HG03565 (cell line): ENCODE data around the gene SLC6A6.
"Not testable (repeated sequence)": the region's sequence is repeated elsewhere in the genome, so short reads cannot be mapped to it uniquely, and the experiment has no call there.

Experiments
- ATAC-seq: cut with Tn5 transposase; IDR thresholded peaks from one replicate; pipeline ENCODE4 v1.9.1; 2021; ENCODE audit warnings: mild to moderate bottlenecking, moderate library complexity; ENCODE audit not compliant: unreplicated experiment

Gene SLC6A6

DNA sequence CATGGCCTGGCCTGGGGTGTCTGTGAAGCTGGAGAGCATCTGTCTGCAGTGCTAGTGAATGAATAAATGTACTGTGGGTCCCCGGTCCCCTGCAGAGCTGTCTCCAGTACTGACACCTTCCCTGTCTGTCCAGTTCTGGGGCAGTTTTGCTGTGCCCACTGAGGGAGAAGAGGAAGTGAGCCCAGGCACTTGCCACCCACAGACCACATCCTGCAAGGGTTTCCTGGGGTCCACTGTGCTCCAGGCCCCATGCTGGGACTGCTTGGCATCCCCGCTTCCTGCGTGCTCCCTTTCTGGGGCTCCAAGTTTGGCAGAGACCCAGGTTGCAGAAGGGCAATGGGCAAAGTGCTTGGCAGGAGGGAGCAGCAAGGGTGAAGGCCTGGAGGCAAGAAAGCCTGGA, 4.9 kb upstream of the SLC6A6 start:
- no peak for ATAC-seq

DNA sequence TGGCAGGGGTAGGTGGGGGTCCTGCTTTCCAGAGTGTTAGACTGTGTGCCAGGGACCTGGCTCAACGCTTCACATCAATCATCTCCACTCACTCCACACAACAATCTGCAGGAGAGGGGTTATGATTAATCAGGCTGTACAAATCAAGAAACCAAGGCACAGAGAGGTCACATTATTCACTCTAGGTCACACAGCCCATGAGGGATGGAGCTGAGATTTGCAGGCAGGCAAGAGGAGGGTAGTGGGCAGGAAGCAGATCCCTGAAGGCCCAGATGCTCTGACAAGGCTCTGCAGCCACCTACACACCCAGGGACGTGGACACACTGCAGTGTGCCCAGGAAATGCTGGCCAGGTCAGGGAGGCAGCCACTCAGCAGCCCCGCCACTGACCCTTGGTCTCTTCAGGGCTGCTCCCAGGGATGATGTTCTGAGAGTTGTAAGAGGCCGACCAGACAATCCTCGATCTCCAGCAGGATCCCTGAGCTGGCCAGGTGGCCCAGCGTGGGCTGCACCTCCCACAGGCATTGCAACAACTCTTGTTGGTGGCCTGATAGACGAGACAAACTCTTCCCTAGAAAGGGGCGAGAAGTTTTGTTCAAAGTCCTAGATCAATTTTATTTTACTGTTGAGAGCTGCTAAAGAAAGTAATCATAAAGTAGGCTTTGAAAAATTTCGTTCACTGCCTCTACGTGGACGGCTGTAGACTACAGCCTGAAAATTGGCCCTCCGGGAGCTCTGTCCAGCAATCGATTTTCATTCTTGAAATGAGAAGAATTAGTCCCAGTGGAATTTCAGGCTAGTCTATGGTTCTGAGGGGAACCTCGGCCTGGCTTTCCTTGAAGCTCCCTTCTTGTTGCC, 4.2 kb upstream of the SLC6A6 start:
- ATAC-seq: no peak

DNA sequence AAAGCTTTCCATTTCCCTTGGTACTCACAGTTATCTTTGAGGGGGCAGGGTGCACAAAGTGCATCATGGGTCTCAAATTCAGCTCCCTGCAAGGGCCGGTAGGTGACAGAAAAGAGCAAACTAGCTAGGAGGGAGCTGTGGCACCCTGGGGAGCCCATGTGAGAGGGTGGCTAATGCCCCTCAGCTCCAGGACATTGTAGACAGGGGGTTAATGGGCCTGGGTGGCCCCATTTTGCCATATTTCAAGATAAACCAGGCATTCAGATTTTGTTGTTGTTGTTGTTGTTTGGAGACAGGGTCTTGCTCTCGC, 3.7 kb upstream of the SLC6A6 start:
- ATAC-seq: no peak

DNA sequence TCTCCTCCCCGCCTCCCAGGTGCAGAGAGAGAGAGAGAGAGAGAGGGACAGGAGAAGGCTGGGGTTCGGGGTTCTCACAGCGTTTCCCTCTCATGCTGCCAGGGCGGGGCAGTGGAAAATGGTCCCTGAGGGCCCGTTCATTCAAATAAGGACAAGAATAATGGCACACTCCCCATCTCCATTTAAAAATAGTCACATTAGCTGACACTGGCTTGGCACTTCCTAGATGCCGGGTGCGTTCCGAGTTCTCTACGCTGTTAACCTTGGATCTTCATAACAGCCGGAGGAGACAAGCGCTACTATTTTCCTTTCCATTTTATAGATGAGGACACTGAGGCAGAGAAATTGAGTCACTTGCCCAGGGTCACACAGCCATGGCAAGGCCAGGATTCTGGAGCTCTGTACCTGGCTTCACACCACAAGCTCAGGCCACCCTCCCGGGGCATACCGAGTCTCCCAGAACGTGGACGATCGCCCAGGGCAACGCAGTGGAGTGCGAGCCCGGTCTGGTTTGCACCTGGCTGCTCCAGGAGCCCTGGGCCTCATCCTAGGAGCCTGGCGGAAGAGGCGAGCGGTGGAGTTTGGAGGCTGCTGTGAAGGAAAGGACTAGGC, 608 bp upstream of the SLC6A6 start:
- ATAC-seq: no peak

DNA sequence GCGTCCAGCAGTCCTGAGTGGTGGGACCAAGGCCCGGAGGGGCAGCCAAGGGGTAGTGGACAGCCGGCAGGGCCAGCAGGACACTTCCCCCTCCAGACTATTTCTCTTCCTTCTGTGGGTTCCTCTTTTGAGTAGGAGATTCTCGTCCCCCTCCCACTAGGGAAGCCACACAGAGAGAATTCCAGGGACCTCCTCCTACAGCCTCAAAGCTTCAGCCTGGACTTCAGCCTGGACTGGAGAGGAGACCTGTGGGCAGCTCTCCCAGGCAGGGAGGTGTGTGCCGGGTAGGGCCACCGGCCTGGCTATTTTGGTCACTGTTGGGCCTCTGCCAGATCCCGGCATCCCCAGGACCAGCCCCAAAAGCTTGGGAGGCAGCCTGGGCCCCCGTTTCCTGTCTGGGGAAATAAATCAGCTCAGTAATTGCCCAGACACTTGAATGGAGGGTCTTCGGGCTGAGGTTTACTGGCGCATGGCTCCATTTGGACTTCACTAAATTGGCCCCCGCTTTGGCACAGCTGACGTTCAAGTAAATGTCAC, 1.3 kb downstream of the SLC6A6 start:
- no peak for ATAC-seq

DNA sequence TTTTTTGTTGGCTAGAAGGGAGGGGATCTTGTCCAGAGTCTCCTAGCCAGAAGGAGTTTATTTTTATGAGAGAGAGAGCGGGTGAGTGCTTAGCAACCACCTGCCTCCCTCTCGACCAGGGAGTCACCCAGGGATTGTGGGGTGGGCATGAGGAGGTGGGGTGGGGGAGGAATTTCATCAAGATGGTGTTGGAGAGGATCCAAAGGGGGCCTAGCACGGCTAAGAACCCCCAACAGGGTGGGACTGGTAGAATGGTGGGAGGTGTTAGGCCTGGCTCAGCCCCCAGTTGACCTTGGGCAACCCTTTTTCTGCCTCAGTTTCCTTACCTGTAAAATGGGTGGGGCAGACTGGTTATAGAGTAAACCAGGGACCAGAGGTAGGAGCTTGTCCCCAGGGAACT, 1.8 kb downstream of the SLC6A6 start:
- ATAC-seq: no peak

DNA sequence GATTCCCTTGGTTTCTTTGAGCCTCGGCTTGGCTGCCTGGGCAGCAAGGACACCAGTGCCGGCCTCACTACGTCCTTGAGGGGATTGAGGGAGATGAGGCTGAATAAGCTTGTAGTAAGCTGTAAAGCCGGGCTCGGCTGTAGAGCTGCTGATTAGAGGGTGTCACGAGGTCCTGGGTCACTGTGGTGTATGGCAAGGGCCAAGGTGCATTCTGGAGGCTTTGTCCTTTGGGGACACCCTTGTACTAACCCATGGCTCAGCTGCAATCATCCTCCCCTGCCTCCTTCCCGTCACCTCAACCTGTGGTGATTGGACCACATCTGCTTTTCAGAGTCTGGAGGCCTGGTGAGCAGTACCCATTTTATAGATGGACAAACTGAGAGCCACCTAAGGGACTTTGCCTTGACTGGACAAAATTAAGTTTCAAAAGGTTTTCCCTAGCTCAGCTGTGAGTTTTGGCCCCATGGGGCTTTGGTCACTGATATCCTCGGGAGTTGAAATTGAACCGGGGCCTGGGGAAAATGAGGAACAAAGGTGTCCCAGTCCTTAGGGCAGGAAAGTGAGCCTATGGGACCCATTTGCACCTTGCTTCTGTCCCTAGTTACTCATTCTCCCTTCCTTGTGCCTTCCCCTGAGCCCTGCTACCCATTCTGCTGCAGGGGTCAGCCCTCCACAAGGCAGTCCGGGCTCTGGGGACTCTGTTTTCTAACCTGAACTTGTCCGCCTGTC, 2.4 kb downstream of the SLC6A6 start:
- ATAC-seq: no peak

DNA sequence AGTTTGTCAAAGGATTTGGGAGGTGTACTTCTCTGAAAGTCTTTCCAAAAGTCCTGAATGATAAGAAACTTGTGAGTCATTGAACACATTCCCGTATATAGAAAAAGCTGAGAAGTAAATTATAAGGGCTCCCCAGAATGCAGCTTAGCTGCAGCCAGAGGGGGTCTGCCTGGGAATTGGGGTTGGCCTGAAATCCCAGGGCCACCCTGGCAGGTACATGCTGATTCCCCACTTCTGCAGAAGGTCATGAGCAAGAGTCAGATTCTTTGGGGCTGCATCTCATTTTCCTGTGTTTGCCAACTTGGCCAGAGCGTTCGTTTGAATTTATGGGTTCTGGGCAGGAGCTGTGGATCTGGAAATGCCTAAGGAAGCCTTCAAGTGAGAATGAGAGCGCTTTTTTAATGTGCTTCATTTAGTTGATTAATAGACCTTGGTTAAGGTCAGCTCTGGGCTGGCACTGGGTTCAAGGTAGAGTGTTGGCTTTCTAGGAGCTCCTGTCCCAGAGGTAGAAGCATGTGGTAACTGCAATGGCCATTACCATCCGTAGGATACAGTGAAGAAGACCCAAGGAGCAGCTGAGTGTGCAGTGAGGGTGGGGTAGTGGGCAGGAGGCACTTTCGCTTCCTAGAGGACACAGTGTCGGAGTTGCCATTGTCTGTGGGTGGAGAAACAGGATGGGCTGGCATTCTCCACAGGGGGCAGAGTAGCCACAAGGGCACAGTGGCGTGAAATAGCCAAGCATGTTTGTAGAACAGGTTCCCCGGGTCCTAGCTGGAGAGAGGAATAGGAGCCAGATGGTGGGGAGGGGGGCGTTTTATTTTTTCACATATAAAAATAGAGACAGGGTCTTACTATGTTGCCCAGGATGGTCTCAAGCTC, 3.2 kb downstream of the SLC6A6 start:
- no peak for ATAC-seq

DNA sequence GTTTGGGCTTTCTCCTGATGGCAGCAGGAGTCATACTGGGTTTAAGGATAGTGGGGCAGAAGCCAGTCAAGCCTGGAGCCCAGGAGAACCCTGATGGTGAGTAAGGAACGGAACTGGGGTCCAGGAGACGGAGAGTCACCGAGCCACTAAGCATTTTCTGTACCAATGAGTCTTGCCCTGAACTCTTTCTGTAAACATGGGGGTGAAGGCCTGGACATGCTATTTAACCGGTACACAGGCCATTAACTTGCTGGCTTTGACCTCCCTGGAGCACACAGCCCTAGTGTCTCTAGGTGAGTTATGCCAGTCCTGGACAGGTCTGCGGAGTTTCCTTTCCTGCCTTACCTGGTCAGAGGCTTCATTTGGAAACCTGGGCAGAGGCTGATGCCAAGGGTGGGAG, 3.9 kb downstream of the SLC6A6 start:
- no peak for ATAC-seq

DNA sequence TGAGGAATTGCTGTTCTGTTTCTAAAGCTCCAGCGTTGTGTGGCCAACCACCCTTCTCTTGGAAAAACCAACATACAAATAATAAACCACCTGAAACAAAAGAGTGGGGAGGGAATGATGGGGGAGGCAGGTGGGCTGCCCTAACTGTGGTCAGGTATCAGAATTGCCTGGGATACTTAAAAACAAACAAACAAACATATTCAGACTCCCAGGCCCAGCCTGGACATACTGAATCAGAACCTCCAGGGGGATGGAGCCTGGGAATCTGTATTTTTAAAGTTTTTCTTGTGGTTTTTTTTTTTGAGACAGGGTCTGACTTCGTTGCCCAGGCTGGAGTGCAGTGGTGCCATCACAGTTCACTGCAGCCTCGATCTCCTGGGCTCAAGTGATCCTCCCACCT, 4.4 kb downstream of the SLC6A6 start:
- ATAC-seq: no peak

DNA sequence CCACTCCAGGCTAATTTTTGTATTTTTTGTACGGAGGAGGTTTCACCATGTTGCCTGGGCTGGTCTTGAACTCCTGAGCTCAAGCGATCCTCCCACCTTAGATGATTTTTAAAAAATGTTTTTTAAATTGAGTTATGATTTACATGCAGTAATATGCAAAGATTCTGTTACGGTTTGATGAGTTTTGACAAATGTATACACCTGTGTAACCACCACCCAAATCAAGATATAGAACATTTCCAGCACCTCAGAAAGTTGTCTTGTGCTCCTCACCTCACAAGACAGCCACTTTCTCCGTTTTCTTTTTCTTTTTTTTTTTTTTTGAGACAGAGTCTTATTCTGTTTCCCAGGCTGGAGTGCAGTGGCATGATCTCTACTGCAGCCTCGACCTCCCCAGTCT, 4.8 kb downstream of the SLC6A6 start:
- ATAC-seq: no peak

DNA sequence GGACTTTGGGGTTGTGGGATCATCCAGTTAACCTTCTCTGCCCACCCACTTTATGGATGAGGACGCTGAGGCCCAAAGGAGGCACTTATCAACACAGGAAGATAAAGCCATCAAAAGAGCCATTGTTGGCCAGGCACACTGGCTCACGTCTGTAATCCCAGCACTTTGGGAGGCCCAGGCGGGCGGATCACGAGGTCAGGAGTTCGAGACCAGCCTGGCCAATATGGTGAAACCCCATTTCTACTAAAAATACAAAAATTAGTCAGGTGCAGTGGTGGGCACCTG, 7.3 kb downstream of the SLC6A6 start:
- not testable (repeated sequence) for ATAC-seq

DNA sequence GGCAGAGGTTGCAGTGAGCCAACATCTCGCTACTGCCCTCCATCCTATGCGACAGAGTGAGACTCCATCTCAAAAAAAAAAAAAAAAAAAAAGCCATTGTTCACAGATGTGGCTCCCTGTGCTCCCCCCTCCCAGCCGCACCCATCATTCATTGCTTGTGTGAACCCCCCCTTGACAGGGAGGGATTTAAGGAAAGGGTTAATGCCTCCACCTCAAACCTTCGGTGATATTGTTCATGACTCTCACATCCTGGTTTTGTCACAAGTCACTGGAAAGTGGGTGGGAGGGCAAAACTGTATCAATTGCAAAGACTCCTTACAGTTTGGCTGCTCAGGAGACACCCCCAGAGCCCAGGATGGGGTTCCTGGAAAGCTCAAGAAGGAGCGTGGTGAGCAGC, 7.7 kb downstream of the SLC6A6 start:
- ATAC-seq: no peak

DNA sequence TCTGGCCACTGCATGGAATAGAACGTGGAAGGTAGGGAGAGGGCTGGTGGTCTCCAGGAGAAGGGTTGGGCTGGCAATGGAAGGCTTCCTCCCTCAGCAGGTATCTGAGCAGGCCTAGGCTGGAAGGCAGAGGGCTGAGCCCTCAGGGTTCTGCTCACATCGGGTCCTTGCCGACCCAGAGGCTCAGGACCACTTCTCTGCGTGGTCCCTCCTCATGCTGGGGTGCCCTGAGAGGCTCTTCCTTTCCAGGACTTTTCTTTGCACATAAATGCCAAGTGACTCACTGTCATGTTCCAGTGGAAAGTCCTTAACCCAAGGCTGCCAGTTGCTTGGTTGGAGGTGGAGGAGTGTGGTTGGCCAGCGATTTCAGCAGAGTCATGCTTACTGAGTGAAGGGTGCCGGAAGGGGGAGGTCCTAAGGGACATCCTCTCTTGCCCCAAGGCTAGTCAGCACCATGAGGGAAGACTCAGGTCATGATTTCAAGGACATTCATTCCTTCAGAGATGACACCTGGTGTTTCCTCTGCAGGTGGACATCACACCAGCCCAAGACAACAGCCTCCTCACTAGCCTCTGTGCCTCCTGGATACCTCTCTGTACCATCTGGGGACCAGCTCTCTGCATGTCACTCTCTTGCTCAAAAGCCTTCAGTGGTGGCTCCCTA, 8.2 kb downstream of the SLC6A6 start:
- ATAC-seq: no peak

DNA sequence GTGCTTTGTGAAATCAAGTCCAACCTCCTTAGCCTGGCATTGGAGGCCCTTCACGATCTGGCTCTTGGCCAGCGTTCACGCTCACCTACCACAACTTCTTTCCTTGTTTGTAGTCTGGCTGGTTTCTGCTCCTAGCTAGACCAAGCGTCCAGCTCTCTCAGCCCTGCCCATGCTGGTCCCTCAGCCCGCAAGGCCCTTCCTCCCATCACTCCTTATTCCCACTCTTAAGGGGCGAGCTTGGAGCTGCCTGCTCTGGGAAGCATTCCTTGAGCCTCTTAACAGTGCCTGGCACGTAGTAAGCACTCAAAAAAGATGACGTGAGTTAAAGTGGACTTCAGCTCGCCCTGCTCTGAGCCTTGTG, 8.7 kb downstream of the SLC6A6 start:
- ATAC-seq: no peak

DNA sequence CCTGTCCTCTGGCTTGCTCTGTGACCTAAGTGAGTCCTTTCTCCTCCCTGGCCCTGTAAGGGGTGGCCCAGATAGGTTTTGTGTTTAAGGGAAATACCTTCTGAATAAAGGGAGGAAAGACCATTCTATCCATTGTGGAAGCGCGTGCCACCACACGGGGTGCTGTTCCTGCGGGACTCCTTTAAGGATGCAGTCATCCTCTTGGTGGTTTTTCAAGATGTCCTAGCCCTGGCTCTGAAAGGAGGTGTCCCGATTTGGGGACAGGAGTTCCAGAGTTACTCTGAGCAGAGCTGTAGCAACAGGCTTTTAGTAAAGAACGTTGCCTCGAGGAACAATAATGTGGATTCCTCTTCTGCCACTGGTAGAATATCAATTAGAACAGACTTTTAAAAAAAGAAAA, 9.6 kb downstream of the SLC6A6 start:
- ATAC-seq: no peak

DNA sequence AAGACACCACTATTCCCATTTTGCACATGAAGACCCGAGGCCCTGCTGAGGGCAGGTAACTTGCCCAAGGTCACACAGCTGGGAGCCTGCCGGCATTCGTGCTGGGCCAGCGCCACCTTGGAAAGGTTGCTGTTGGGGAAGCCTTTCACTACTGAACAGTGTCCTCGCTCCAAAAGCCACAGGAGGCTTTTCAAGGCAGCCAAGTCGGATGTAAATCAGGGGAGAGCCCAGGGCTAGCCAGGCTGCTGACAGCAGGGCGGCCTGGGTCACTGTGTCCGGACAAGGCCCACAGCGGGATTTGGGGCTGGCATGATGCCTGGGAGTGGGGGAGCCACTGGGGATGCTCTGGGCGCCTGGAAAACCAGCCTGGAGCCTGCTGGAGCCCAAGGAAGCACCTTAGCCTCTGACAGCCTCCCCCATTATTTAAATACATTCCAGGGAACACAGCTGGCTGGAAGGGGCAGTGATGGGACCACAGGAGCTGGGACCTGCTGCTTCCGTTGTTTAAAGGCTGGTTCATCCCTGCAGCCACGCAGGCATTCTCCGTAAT, 10.5 kb downstream of the SLC6A6 start:
- ATAC-seq: no peak

DNA sequence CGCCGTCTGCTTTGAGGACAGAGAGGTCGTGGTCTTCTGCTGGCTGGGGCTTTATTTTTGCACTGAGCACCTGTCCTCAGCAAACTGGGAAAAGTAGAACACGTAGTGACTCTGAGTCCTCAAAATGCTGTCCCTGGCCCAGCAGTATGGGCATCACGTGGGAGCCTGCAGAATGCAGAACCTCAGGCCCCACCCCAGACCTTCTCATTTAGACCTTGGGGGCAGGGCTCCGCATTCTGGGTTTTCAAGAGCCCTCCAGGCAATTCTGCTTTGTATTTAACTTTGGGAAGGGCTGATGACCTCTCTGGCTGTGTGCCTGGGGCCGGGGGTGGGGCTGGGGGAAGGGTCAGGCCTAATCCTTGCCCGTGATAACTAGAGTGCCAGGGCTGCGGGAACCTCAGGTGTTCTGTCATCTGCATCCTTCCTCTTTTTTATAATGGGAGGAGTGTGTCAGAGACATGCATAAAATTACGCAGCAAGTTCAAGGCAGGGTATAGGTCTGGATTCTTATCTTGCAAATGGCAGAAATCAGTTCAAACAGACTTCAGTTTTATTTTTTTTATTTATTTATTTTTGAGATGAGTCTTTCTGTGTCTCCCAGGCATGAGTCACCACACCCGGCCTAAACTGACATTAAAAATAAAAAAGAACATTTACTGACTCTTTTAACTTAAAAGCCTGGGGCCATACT, 11.1 kb downstream of the SLC6A6 start:
- ATAC-seq: no peak

DNA sequence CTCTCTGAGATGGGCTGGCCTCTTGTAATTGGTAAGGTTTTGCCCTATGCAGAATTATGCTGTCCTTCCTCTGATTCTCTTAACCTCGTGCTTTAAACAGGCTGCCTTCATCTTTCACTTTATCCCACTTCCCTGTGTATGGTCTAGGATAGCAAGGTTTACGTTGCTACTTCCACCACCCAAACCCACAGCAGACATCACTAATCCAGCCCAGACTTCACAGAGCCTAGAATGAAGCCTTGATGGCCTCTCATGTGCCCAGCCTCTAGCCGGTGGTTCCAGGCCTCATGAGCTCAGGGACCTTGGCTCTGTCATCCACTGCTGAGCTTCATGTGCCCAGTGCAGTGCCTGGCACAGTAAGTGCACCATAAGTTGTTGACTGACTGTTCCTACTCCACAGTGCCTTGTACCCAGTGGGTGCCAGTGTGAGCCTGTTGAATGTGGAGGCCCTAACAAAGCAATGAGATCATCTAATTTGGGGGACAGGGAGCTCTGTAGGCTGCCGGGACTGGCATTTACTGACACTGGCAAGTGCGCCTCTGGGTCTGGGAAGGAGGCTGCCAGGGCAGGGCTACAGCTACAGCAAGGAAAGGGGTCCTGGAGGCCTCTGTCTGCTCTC, 12.5 kb downstream of the SLC6A6 start:
- ATAC-seq: no peak
